GM12892 (cell line): ENCODE measurements around the gene KIF26B.

ENCODE experiments used
- POLR2A ChIP-seq: IDR thresholded peaks from 2 replicates; pipeline ENCODE4 v1.6.1; 2011; ENCODE audit warnings: low read depth, low read length, control low read depth
- POLR2AphosphoS5 ChIP-seq: IDR thresholded peaks from 2 replicates; pipeline ENCODE4 v1.6.1; 2011; ENCODE audit warnings: low read depth, low read length, control low read depth

DNA sequence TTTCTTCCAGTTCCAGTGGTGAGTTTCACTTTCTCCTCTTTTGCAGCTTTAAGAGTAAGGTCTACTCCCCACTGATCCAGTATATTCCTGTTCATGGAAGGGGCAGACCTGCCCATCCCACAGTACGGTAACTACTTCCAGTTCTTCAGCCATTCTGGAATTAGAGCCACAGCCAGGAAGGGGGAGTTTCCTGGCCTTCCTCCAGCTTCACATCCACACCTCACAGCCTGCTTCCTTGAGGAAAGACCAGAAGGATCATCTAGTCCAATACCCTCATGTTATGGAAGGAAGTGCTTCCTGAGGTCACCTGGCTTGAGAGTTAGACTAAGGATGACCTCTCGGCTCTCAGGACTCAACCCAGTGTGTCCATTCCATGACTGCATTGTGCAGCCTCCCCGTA lies 597.8 kb downstream of the KIF26B start:
- TF ChIP-seq POLR2AphosphoS5, result no peak
- no peak for TF ChIP-seq POLR2A
